ENCODE data around the gene BARX2.
"Not testable (repeated sequence)": the region's sequence is repeated elsewhere in the genome, so short reads cannot be mapped to it uniquely, and the experiment has no call there.

BARX2 gene

GRCh38 chr11:129375751-129376657 is at the start of gene BARX2:
Gene BARX2 (plus strand): TSS chr11:129375848. CDS start chr11:129376036, 188 bp downstream.
- DNase-seq: no peak

- DNase-seq: no peak
Measured at GRCh38 chr11:129326921-129327320, 48.7 kb upstream of the BARX2 start.

GRCh38 chr11:129327708-129328107 is 47.9 kb upstream of the BARX2 start:
- not testable (repeated sequence) for DNase-seq

GRCh38 chr11:129328756-129329155 is 46.9 kb upstream of the BARX2 start:
- no peak for DNase-seq

DNA sequence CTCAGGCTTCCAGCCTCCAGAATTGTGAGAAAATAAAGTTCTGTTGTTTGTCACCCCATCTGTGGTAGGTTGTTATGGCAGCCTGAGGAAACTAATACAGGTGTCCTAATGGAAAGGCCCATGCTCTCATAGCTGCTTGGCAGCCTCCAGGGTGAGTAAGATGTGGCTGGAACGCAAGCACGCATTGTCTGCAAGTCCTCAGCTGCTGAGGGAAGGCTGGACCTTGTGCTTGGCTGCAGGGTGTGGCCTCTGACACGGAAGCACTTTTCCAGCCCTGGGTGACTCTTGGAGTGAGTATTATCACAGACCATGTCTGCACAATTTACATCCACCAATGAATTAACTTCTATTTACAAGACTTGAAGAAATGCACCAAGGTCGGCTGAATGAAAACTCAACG is 44.4 kb upstream of the BARX2 start:
- DNase-seq: no peak

DNA sequence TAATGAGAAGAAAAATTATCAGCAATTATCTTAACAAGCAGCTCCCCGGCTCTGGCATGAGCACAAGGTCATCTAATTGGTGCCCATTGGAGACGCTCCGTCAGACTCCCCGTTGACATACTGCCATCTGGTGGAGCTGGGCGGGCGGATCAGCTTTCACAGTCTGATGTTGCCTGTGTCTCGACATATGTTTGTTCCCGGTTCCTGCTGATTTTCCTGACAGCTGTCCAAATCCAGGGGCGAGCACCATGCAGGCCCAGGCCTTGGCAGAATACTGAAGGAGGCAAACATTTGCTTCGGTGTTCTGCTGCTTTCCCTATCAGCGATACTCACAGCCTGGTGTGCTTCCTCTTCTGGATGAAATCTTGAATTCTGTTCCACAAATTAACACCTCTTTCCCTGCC is 43.8 kb upstream of the BARX2 start:
- DNase-seq: peak; percentile 54 to 61

GRCh38 chr11:129333873-129334272 is 41.8 kb upstream of the BARX2 start:
- DNase-seq: no peak

DNA sequence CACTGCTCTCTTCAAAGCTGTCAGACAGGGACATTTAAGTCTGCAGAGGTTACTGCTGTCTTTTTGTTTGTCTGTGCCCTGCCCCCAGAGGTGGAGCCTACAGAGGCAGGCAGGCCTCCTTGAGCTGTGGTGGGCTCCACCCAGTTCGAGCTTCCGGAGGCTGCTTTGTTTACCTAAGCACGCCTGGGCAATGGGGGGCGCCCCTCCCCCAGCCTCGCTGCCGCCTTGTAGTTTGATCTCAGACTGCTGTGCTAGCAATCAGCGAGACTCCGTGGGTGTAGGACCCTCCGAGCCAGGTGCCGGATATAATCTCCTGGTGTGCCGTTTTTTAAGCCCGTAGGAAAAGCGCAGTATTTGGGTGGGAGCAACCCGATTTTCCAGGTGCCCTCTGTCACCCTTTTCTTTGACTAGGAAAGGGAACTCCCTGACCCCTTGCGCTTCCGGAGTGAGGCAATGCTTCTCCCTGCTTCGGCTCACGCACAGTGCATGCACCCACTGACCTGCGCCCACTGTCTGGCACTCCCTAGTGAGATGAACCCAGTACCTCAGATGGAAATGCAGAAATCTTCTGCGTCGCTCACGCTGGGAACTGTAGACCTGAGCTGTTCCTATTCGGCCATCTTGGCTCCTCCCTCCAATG is 31.2 kb upstream of the BARX2 start:
- not testable (repeated sequence) for DNase-seq

GRCh38 chr11:129346916-129347315 is 28.7 kb upstream of the BARX2 start:
- no peak for DNase-seq

GRCh38 chr11:129348813-129349212 is 26.8 kb upstream of the BARX2 start:
- no peak for DNase-seq

DNA sequence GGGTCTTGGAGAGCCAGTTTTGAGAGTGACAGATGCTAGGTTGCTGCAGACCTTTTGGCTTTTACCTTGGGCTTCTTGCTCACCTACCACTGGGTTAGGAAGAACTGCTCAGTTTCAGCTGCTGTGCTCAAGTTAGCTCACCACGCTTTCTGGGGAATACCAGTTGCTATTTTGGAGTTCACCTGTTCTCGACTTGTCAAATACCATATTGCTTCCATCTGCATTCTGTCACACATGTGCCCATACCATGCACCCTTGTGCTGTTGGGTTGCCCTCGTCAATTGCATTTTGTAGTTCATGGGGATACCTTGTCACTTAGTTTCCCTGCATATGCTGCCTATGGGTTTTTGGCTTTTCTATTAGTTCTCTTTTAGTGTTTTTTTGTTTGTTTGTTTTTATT is 23.0 kb upstream of the BARX2 start:
- no peak for DNase-seq

DNA sequence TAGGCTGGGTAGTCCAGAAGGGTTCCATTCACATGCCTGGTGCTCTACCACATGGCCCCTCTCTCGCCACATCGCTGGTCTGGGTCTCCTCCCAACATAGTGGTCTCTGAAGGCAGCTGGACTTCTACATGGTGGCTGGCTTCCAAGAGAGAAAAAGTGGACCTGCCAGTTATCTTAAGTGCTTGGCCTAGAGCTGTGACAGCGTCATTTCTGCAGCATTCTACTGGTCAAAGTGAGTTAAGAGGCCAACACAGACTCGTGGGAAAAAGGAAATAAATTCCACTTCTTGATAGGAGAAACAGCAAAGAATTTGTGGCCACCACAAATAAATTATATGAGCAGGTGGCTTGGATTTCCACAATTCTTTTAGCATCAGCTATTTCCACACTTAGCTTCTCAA is 21.0 kb upstream of the BARX2 start:
- no peak for DNase-seq

GRCh38 chr11:129359748-129360147 is 15.9 kb upstream of the BARX2 start:
- DNase-seq: no peak

- peak; percentile 62 to 66 for DNase-seq
Measured at GRCh38 chr11:129364143-129364654, 11.4 kb upstream of the BARX2 start.

DNA sequence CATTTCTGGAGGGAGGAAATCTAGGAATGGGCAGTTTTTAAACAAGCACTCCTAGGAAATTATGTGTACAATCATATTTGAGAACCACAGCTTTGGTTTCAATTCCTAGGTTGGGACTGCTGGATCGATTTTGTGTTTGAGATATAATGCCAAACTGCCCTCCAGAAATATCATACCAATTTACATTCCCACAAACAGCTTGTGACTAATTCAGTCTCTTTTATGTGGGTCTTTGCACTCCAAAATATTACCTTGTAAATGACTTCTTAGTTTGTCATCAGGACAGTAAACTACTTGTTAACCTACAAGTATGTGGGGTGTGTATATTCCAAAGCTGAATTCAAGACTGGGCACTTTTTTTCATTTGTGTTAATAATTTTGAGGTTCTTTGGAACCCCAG is 9.8 kb upstream of the BARX2 start:
- no peak for DNase-seq

- no peak for DNase-seq
Measured at GRCh38 chr11:129366737-129367597, 8.7 kb upstream of the BARX2 start.

GRCh38 chr11:129368889-129369672 is 6.6 kb upstream of the BARX2 start:
- no peak for DNase-seq

DNA sequence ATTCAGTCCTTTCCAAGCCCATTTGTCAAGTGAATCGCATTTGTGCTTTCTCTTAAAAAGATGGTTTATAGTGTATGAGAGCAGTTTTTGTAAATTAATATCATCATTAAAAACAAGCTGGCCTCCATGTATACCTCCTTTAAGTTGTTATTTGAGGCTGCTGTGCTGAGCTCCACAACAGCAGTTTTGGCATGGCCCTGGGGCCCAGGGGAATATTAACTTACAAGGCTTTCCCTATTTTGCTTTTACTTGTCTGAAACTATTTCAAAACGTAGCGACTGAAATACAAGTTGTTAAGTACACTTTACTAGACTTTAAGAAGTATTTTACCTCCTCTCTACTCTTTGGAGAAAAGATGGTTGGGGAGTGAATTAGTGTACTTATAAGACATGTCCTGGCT is 4.9 kb upstream of the BARX2 start:
- DNase-seq: no peak

- DNase-seq: no peak
Measured at GRCh38 chr11:129372609-129373488, 2.8 kb upstream of the BARX2 start.

- no peak for DNase-seq
Measured at GRCh38 chr11:129373489-129373953, 2.1 kb upstream of the BARX2 start.
